Bronchial epithelial cell (primary cell): Measurements from ENCODE around the gene HDAC8. TPM values are rescaled to one million over a fixed set of nuclear protein-coding genes. Genes with fewer than 3 reads are reported as not detected.

Experiments
- DNase-seq: peaks from one replicate; pipeline ENCODE4 v3.0.0-alpha.2; 2010; ENCODE audit warnings: low read depth
- FAIRE-seq: peaks from 2 replicates; lab custom pipeline; 2011; peaks lifted over from hg19 to GRCh38; lab: Jason Lieb, UNC
- H3K27me3 ChIP-seq: 2 replicates; pipeline ENCODE4 v1.5.1; 2011; ENCODE audit warnings: low read length; ENCODE audit not compliant: control insufficient read depth, insufficient read depth
- H3K36me3 ChIP-seq: 2 replicates; pipeline ENCODE4 v1.5.1; 2011; ENCODE audit warnings: low read length; ENCODE audit not compliant: control insufficient read depth, insufficient read depth
- H3K4me3 ChIP-seq: 2 replicates; pipeline ENCODE4 v1.5.1; 2011; ENCODE audit warnings: mild to moderate bottlenecking, low read depth, low read length, control low read depth
- CTCF ChIP-seq: IDR thresholded peaks from 2 replicates; pipeline ENCODE4 v1.5.1; 2011; ENCODE audit warnings: mild to moderate bottlenecking, moderate library complexity, low read length, control low read depth, inconsistent platforms; ENCODE audit not compliant: insufficient read depth, severe bottlenecking
- total RNA-seq: library from RNA; depleted of rRNA; stranded (reverse); fragments of >200 nt; gene quantifications from 2 replicates; pipeline ENCODE4 v1.2.1, GENCODE V29; 2014

HDAC8 gene
- total RNA-seq, 1 donor from 2014 or later, result 17.6 TPM

- H3K36me3 ChIP-seq, result no peaks in the 10 kb centered on the region
- peak; percentile 32 for FAIRE-seq
- H3K4me3 ChIP-seq, result no peak overlapping the region
- TF ChIP-seq CTCF, result no peak
- DNase-seq, result no peak
- no peaks in the 10 kb centered on the region for H3K27me3 ChIP-seq
Observed at GRCh38 chrX:72479324-72480274, 93.0 kb downstream of the HDAC8 start.

- Histone ChIP-seq H3K4me3 (no peak overlapping the region), H3K27me3 (no peaks in the 10 kb centered on the region), H3K36me3 (no peaks in the 10 kb centered on the region)
- no peak for TF ChIP-seq CTCF
- no peak for DNase-seq
- peak; percentile 55 for FAIRE-seq
Observed at GRCh38 chrX:72478853-72479252, 93.8 kb downstream of the HDAC8 start.

- TF ChIP-seq CTCF, result no peak
- H3K36me3 ChIP-seq, result no peaks in the 10 kb centered on the region
- no peak for FAIRE-seq
- DNase-seq, result no peak
- H3K4me3 ChIP-seq, result no peak overlapping the region
- no peaks in the 10 kb centered on the region for H3K27me3 ChIP-seq
Observed at GRCh38 chrX:72478351-72478750, 94.3 kb downstream of the HDAC8 start.

- no peaks in the 10 kb centered on the region for H3K27me3 ChIP-seq
- no peak overlapping the region for H3K4me3 ChIP-seq
- no peak for TF ChIP-seq CTCF
- FAIRE-seq (no peak), DNase-seq (no peak)
- no peaks in the 10 kb centered on the region for H3K36me3 ChIP-seq
Observed at GRCh38 chrX:72477781-72478181, 94.9 kb downstream of the HDAC8 start.

DNA sequence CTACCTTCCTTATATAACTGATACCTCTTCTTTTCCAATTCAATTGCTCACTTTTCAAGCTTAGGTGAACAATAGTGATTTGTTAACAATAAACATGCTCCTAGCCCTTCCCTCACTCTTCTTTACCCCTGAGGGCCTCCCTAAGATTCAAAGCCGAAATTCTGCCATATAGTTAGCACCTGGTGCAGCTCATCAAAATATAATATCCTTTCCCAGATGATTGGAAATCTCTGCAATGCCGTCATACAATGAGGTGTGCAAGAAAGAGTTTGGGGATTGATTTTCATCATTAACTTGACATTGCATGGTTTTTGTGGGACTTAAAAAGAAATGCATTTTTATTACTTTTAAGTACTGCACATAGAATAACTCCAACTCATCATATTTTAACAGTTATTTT is 95.3 kb downstream of the HDAC8 start:
- DNase-seq (no peak), FAIRE-seq (no peak)
- H3K36me3 ChIP-seq, result no peaks in the 10 kb centered on the region
- H3K27me3 ChIP-seq, result no peaks in the 10 kb centered on the region
- TF ChIP-seq CTCF, result no peak
- H3K4me3 ChIP-seq, result no peak overlapping the region
